Mesodermal cell (in vitro differentiated cells): ENCODE measurements around the gene CYB561D1.

ENCODE experiments used
- H3K27ac ChIP-seq: 2 replicates; pipeline ENCODE4 v1.7.0; 2013; ENCODE audit warnings: mild to moderate bottlenecking, low read depth, low read length, moderate library complexity; ENCODE audit not compliant: severe bottlenecking
- H3K36me3 ChIP-seq: 2 replicates; pipeline ENCODE4 v1.7.1; 2013; ENCODE audit warnings: mild to moderate bottlenecking, low read length, moderate library complexity; ENCODE audit not compliant: control insufficient read depth, insufficient read depth
- H3K4me1 ChIP-seq: one replicate; pipeline ENCODE4 v1.7.1; 2013; ENCODE audit warnings: mild to moderate bottlenecking, low read length; ENCODE audit not compliant: insufficient read depth, control insufficient read depth, poor library complexity, severe bottlenecking
- H3K4me3 ChIP-seq: 2 replicates; pipeline ENCODE4 v1.7.0; 2013; ENCODE audit warnings: low read length, control low read depth, mild to moderate bottlenecking; ENCODE audit not compliant: insufficient read depth, poor library complexity, severe bottlenecking; ENCODE audit errors: extremely low read depth
- H3K9me3 ChIP-seq: 2 replicates; pipeline ENCODE4 v1.7.1; 2013; ENCODE audit warnings: mild to moderate bottlenecking, low read length, moderate library complexity; ENCODE audit not compliant: control insufficient read depth
- WGBS, 2 experiments: methylation state at CpG; one replicate each; pipeline ENCODE4 v1.1.5; 2013; ENCODE audit warnings: missing lambda C conversion rate in 2 of 2; ENCODE audit not compliant: insufficient coverage in 2 of 2; 5-methylcytosine and 5-hydroxymethylcytosine counted together

Gene CYB561D1

GRCh38 chr1:109481646-109482045 lies 12.2 kb upstream of the CYB561D1 start:
- 84% methylated on average over 2 of the region's 2 CpGs; no CpG with 5 or more reads in 1 of the 2 experiments for WGBS, 2 experiments
- no peaks in the 10 kb centered on the region for H3K9me3 ChIP-seq
- H3K27ac ChIP-seq, result no peak overlapping the region
- H3K36me3 ChIP-seq, result peaks cover 11% of the 10 kb centered on the region
- no peak overlapping the region for H3K4me3 ChIP-seq
- peaks cover 10% of the 10 kb centered on the region for H3K4me1 ChIP-seq

GRCh38 chr1:109482242-109482641 lies 11.7 kb upstream of the CYB561D1 start:
- H3K4me1 ChIP-seq, result peaks cover 10% of the 10 kb centered on the region
- H3K9me3 ChIP-seq, result no peaks in the 10 kb centered on the region
- no peak overlapping the region for H3K4me3 ChIP-seq
- H3K36me3 ChIP-seq, result peaks cover 16% of the 10 kb centered on the region
- no peak overlapping the region for H3K27ac ChIP-seq

GRCh38 chr1:109482791-109483671 lies 10.9 kb upstream of the CYB561D1 start:
- H3K9me3 ChIP-seq, result no peaks in the 10 kb centered on the region
- peak overlapping the region; percentile 53 for H3K4me3 ChIP-seq
- peaks cover 10% of the 10 kb centered on the region for H3K4me1 ChIP-seq
- peaks cover 23% of the 10 kb centered on the region for H3K36me3 ChIP-seq
- WGBS, 2 experiments, result 13 to 17% methylated on average over 15 to 20 of the region's 29 CpGs
- peak overlapping the region; percentile 29 for H3K27ac ChIP-seq

GRCh38 chr1:109483672-109484518 lies 10.0 kb upstream of the CYB561D1 start, which contains the start of gene ATXN7L2:
Gene ATXN7L2, plus strand, starts transcription at chr1:109483905. Its CDS starts 49 bp downstream, at chr1:109483954.
- WGBS, 2 experiments, result 0% methylated on average over 27 to 59 of the region's 73 CpGs
- peak within 1 kb of the TSS; percentile 72 for H3K4me3 ChIP-seq
- H3K36me3 ChIP-seq, result peaks cover 32% of the 10 kb centered on the region
- peak within 1 kb of the TSS; percentile 98 for H3K27ac ChIP-seq
- H3K9me3 ChIP-seq, result no peaks in the 10 kb centered on the region
- H3K4me1 ChIP-seq, result peaks cover 10% of the 10 kb centered on the region

DNA sequence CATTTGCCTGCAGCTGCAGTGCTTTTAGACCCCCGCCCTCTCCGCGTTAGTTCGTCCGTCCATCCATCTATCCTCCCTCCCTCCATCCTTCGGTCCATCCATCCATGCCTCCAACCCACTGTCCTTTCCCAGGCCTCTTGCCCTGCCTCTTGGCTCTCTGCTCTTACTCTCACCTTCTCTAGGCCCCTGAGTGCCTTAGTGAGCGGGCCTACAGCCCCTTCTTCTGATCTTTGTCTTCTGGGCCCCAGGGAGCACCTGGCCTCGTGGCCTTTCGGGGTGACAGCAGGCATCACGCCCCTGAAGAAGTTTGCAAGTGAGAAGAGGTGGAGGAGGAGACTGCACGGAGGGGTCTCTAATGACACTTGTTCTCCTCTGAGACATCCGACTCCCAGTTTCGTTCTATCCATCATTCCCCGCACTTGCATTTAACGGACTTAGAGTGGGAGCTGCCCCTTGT lies 9.3 kb upstream of the CYB561D1 start:
- 1 to 13% methylated on average over 6 to 11 of the region's 15 CpGs for WGBS, 2 experiments
- peaks cover 10% of the 10 kb centered on the region for H3K4me1 ChIP-seq
- no peaks in the 10 kb centered on the region for H3K9me3 ChIP-seq
- H3K4me3 ChIP-seq, result peak overlapping the region; percentile 72
- peaks cover 39% of the 10 kb centered on the region for H3K36me3 ChIP-seq
- H3K27ac ChIP-seq, result peak overlapping the region; percentile 98

- 10% methylated on average over 2 of the region's 3 CpGs; no CpG with 5 or more reads in 1 of the 2 experiments for WGBS, 2 experiments
- H3K4me1 ChIP-seq, result peaks cover 10% of the 10 kb centered on the region
- H3K27ac ChIP-seq, result peak overlapping the region; percentile 23
- H3K4me3 ChIP-seq, result peak overlapping the region; percentile 72
- peaks cover 43% of the 10 kb centered on the region for H3K36me3 ChIP-seq
- H3K9me3 ChIP-seq, result no peaks in the 10 kb centered on the region
Measured at GRCh38 chr1:109485001-109485400, 8.9 kb upstream of the CYB561D1 start.

DNA sequence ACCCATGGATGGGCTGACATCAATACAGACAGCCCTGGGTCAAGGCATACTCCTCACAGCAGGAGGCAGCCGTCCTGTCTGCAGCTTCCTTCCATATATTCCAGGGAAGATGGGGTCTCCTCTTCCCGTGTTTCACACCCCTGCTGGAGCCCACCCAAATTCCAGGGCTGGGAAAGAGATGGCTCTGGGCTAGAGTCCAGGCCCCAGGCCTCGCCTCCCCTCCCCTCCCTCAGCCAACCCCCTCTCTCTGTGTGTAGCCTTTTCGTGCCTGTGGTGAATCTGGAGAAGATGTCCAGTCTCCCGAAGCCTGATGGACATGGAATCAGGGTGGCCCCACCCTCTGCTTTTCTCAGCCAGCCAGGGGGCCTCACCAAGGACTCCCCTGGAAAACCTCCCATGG lies 6.6 kb upstream of the CYB561D1 start:
- Histone ChIP-seq H3K4me3 (no peak overlapping the region), H3K36me3 (peaks cover 56% of the 10 kb centered on the region), H3K27ac (no peak overlapping the region), H3K4me1 (peaks cover 10% of the 10 kb centered on the region), H3K9me3 (no peaks in the 10 kb centered on the region)
- 83% methylated on average over 2 of the region's 5 CpGs for WGBS, 2 experiments

DNA sequence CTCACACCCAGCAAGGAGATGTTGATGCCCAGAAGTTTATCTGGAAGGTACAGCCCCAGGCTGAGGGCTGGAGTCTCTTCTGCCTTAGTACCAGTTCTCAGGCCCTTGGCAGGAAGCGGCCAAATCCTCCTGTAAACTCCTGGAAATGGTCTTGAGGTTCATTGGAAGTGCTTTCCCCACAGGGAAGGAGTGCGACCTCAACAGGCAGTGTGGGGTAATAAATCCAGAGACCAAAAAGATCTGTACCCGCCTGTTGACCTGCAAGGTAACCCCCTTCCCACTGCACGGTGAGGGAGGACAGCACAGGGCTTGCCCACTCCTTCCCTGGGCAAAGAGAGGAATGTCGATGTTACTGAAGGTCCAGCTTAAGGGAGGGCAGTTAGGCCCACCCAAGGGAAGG lies 5.7 kb upstream of the CYB561D1 start:
- 78 to 89% methylated on average over 4 to 5 of the region's 5 CpGs for WGBS, 2 experiments
- no peak overlapping the region for H3K4me3 ChIP-seq
- H3K9me3 ChIP-seq, result no peaks in the 10 kb centered on the region
- H3K4me1 ChIP-seq, result peaks cover 18% of the 10 kb centered on the region
- no peak overlapping the region for H3K27ac ChIP-seq
- peaks cover 61% of the 10 kb centered on the region for H3K36me3 ChIP-seq

- Histone ChIP-seq H3K36me3 (peaks cover 61% of the 10 kb centered on the region), H3K27ac (no peak overlapping the region), H3K4me1 (peaks cover 19% of the 10 kb centered on the region), H3K4me3 (no peak overlapping the region), H3K9me3 (no peaks in the 10 kb centered on the region)
- WGBS, 2 experiments, result 92 to 93% methylated on average over 11 of the region's 12 CpGs
Measured at GRCh38 chr1:109488696-109489095, 5.2 kb upstream of the CYB561D1 start.

- Histone ChIP-seq H3K4me1 (peaks cover 11% of the 10 kb centered on the region), H3K36me3 (peaks cover 61% of the 10 kb centered on the region)
- WGBS, 2 experiments, result 93 to 94% methylated on average over 7 to 9 of the region's 11 CpGs
Measured at GRCh38 chr1:109490029-109490933, 3.6 kb upstream of the CYB561D1 start.

More at GRCh38 chr1:109490029-109490933, 3.6 kb upstream of the CYB561D1 start:
- no peak overlapping the region for H3K27ac ChIP-seq
- no peak overlapping the region for H3K4me3 ChIP-seq
- H3K9me3 ChIP-seq, result no peaks in the 10 kb centered on the region
